Measurements from ENCODE around the gene ADGRD1.

Gene ADGRD1

DNA sequence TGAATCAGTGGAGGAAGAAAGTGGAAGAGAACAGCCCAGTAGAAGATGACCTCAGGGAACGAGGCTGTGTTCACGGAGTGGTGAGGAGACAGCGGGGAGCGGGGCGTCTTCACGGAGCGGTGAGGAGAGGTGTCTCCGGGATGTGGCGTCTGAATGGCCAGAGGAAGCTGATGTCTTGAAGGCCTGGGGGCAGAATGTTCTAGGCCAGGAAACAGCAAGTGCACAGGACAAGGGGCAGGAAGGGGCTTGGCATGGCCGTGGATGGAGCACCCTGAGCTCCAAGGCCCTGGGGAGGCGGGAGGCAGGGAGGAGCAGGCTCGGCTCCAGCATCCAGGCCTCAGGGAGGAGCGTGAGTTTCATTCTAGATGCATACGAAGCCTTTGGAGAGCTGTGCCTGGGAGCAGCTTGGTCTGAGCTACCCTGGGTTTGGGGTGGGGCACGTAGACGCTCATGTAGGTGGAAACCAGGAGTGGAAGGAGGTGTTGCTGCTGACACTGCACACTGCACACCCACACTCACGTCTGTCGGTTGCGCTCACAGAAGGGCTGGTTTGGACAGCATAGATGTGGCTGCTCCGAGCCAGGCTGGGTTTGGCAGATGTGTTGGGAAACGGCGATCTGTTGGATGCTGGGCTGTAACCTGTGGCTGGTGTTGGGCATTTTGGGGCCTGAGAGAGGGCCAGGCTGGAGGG lies 131.6 kb downstream of the ADGRD1 start:
- Mint-ChIP-seq H3K9me3 (peaks cover 14% of the 10 kb centered on the region), H3K36me3 (ENCODE audit: low read depth) (peaks cover 5% of the 10 kb centered on the region), H3K4me1 (peaks cover 55% of the 10 kb centered on the region), H3K27me3 (ENCODE audit: low read depth, poor library complexity) (peaks cover 10% of the 10 kb centered on the region), H3K4me3 (no peak overlapping the region), H3K27ac (peak overlapping the region; percentile 40)
- DNase-seq, result no peak
- no peak for TF ChIP-seq CTCF (IDR thresholded peaks at IDR 0.05)

- no peak for TF ChIP-seq CTCF (IDR thresholded peaks at IDR 0.05)
- Mint-ChIP-seq H3K27me3 (ENCODE audit: low read depth, poor library complexity) (peaks cover 7% of the 10 kb centered on the region), H3K4me3 (no peak overlapping the region), H3K9me3 (peaks cover 14% of the 10 kb centered on the region), H3K4me1 (peaks cover 55% of the 10 kb centered on the region), H3K27ac (no peak overlapping the region), H3K36me3 (ENCODE audit: low read depth) (peaks cover 5% of the 10 kb centered on the region)
- DNase-seq, result no peak
Measured at GRCh38 chr12:131085816-131086591, 132.3 kb downstream of the ADGRD1 start.

- H3K36me3 Mint-ChIP-seq (ENCODE audit: low read depth), result no peaks in the 10 kb centered on the region
- peak overlapping the region; percentile 39 for H3K27ac Mint-ChIP-seq
- no peak for TF ChIP-seq CTCF (IDR thresholded peaks at IDR 0.05)
- H3K27me3 Mint-ChIP-seq (ENCODE audit: low read depth, poor library complexity), result peaks cover 13% of the 10 kb centered on the region
- H3K4me3 Mint-ChIP-seq, result no peak overlapping the region
- H3K4me1 Mint-ChIP-seq, result peaks cover 49% of the 10 kb centered on the region
- peaks cover 5% of the 10 kb centered on the region for H3K9me3 Mint-ChIP-seq
- no peak for DNase-seq
Measured at GRCh38 chr12:131087302-131087818, 133.7 kb downstream of the ADGRD1 start.

DNA sequence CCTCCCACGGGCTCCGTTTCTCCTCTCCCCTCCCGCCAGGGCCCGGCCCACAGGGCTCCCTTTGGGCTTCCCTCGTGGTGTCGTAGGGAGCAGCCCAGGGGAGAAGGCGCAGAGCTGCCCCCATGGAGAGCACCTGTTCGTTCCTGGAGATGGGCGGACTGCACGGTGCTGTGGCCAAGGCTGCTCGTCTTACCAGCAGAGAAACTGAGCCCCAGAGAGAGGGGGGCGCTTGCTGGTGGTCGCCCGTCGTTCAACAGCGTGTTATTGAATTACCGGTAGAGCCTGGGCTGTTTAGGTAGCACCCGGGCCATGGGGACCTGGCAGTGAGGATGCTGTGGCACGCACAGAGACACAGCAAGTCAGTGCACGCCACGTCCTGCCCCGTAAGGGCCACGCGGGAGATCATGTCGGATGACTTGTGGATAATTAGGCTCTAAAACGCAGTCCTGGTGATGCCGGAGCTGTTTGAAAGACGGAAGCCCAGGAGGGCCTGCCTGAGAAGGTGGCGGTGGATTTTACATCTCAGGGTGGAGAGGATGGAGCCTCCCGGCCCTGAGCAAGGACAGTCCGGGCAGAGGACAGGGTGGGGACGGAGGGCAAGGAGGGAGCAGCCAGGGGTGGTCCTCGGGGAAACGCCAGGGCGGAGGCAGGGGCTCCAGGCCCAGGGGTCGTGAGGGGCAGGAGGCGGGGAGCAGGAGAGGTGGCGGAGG lies 134.4 kb downstream of the ADGRD1 start:
- no peak for TF ChIP-seq CTCF (IDR thresholded peaks at IDR 0.05)
- H3K4me3 Mint-ChIP-seq, result no peak overlapping the region
- peak overlapping the region; percentile 94 for H3K27ac Mint-ChIP-seq
- H3K36me3 Mint-ChIP-seq (ENCODE audit: low read depth), result no peaks in the 10 kb centered on the region
- no peak for DNase-seq
- H3K27me3 Mint-ChIP-seq (ENCODE audit: low read depth, poor library complexity), result peaks cover 12% of the 10 kb centered on the region
- peaks cover 43% of the 10 kb centered on the region for H3K4me1 Mint-ChIP-seq
- peaks cover 5% of the 10 kb centered on the region for H3K9me3 Mint-ChIP-seq

GRCh38 chr12:131088701-131089530 lies 135.2 kb downstream of the ADGRD1 start:
- Mint-ChIP-seq H3K4me1 (peaks cover 35% of the 10 kb centered on the region), H3K27ac (no peak overlapping the region), H3K9me3 (peaks cover under 1% of the 10 kb centered on the region), H3K27me3 (ENCODE audit: low read depth, poor library complexity) (peaks cover 9% of the 10 kb centered on the region), H3K4me3 (no peak overlapping the region), H3K36me3 (ENCODE audit: low read depth) (no peaks in the 10 kb centered on the region)
- no peak for DNase-seq
- no peak for TF ChIP-seq CTCF (IDR thresholded peaks at IDR 0.05)

All from nephron progenitor cell (in vitro differentiated cells).